Liver (tissue), 3 donors: ENCODE results near the gene ARHGAP33.

Experiments
- FOXA1 ChIP-seq: IDR thresholded peaks from 2 replicates; pipeline ENCODE4 v1.6.1; 2016; ENCODE audit warnings: antibody characterized with exemption
- GABPA ChIP-seq, 2 donors: IDR thresholded peaks in 1 of 2; conservative IDR thresholded peaks in 1 of 2; 2 replicates each; pipeline ENCODE4 v1.6.1; 2016; ENCODE audit warnings: antibody characterized with exemption in 2 of 2, mild to moderate bottlenecking in 1 of 2, moderate library complexity in 1 of 2
- HNF4A ChIP-seq, 2 donors: conservative IDR thresholded peaks; 2 replicates each; pipeline ENCODE4 v1.6.1; 2016; ENCODE audit warnings: antibody characterized with exemption in 2 of 2, mild to moderate bottlenecking in 2 of 2
- JUND ChIP-seq, 2 donors: IDR thresholded peaks; 2 replicates each; pipeline ENCODE4 v1.6.1; 2016; ENCODE audit warnings: antibody characterized with exemption in 2 of 2
- NR2F2 ChIP-seq: IDR thresholded peaks from 2 replicates; pipeline ENCODE4 v1.6.1; 2016; ENCODE audit warnings: antibody characterized with exemption
- RAD21 ChIP-seq, 2 donors: IDR thresholded peaks; 2 replicates each; pipeline ENCODE4 v1.6.1; 2016; ENCODE audit warnings: antibody characterized with exemption in 2 of 2, mild to moderate bottlenecking in 2 of 2
- RXRA ChIP-seq, 2 donors: IDR thresholded peaks; 2 replicates each; pipeline ENCODE4 v1.6.1; 2017 to 2018; ENCODE audit warnings: antibody characterized with exemption in 2 of 2, mild to moderate bottlenecking in 1 of 2
- SP1 ChIP-seq: IDR thresholded peaks from 2 replicates; pipeline ENCODE4 v1.6.1; 2018; ENCODE audit warnings: antibody characterized with exemption, mild to moderate bottlenecking
- TAF1 ChIP-seq: conservative IDR thresholded peaks from 2 replicates; pipeline ENCODE4 v1.6.1; 2016; ENCODE audit warnings: antibody characterized with exemption, mild to moderate bottlenecking
- YY1 ChIP-seq: IDR thresholded peaks from 2 replicates; pipeline ENCODE4 v1.6.1; 2016; ENCODE audit warnings: antibody characterized with exemption, mild to moderate bottlenecking
- ZBTB33 ChIP-seq: IDR thresholded peaks from 2 replicates; pipeline ENCODE4 v1.6.1; 2016; ENCODE audit warnings: antibody characterized with exemption
- TF ChIP-seq, protein P1 (sequence below): fragments of 150-350 bp; IDR thresholded peaks from 2 replicates; pipeline ENCODE4 v1.5.1; 2017; ENCODE audit warnings: improper control_type of control experiment, low read depth, low read length; ENCODE audit not compliant: missing input control
- TF ChIP-seq, protein P2 (sequence below): IDR thresholded peaks from 2 replicates; pipeline ENCODE4 v1.6.1; 2016; ENCODE audit warnings: antibody characterized with exemption, mild to moderate bottlenecking
- TF ChIP-seq, protein P3 (sequence below): IDR thresholded peaks from 2 replicates; pipeline ENCODE4 v1.6.1; 2016; ENCODE audit warnings: antibody characterized with exemption
- donor health status: healthy.
- donor health status: healthy.

DNA sequence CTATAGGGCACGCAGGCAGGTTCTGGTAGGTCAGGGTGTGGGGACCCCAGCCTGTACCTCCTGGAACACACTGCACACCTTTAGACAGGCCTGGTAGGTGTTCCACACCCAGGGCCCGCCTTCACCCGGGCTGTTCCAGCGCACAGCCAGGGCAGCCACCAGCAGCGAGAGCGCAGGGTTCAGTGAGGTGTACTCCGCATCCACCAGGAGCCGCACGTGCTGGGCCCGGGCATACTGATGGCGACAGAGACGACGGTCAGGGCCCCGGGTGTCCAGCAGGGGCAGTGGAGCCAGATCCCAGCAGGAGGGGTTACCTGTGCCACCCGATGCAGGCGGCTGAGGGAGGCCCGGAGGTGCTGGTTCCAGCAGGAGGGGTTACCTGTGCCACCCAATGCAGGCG is 31.2 kb downstream of the ARHGAP33 start:
- no peak for TF ChIP-seq RAD21 (IDR thresholded peaks at IDR 0.05)
- TF ChIP-seq, protein P1, sequence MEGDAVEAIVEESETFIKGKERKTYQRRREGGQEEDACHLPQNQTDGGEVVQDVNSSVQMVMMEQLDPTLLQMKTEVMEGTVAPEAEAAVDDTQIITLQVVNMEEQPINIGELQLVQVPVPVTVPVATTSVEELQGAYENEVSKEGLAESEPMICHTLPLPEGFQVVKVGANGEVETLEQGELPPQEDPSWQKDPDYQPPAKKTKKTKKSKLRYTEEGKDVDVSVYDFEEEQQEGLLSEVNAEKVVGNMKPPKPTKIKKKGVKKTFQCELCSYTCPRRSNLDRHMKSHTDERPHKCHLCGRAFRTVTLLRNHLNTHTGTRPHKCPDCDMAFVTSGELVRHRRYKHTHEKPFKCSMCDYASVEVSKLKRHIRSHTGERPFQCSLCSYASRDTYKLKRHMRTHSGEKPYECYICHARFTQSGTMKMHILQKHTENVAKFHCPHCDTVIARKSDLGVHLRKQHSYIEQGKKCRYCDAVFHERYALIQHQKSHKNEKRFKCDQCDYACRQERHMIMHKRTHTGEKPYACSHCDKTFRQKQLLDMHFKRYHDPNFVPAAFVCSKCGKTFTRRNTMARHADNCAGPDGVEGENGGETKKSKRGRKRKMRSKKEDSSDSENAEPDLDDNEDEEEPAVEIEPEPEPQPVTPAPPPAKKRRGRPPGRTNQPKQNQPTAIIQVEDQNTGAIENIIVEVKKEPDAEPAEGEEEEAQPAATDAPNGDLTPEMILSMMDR, result no peak
- TF ChIP-seq GABPA (IDR thresholded peaks at IDR 0.05 in 1 of 2, conservative IDR thresholded peaks at IDR 0.05 in 1 of 2), result no peak
- no peak for TF ChIP-seq RXRA (IDR thresholded peaks at IDR 0.05)
- TF ChIP-seq YY1, result no peak
- no peak for TF ChIP-seq HNF4A (conservative IDR thresholded peaks at IDR 0.05)
- TF ChIP-seq, protein P2, sequence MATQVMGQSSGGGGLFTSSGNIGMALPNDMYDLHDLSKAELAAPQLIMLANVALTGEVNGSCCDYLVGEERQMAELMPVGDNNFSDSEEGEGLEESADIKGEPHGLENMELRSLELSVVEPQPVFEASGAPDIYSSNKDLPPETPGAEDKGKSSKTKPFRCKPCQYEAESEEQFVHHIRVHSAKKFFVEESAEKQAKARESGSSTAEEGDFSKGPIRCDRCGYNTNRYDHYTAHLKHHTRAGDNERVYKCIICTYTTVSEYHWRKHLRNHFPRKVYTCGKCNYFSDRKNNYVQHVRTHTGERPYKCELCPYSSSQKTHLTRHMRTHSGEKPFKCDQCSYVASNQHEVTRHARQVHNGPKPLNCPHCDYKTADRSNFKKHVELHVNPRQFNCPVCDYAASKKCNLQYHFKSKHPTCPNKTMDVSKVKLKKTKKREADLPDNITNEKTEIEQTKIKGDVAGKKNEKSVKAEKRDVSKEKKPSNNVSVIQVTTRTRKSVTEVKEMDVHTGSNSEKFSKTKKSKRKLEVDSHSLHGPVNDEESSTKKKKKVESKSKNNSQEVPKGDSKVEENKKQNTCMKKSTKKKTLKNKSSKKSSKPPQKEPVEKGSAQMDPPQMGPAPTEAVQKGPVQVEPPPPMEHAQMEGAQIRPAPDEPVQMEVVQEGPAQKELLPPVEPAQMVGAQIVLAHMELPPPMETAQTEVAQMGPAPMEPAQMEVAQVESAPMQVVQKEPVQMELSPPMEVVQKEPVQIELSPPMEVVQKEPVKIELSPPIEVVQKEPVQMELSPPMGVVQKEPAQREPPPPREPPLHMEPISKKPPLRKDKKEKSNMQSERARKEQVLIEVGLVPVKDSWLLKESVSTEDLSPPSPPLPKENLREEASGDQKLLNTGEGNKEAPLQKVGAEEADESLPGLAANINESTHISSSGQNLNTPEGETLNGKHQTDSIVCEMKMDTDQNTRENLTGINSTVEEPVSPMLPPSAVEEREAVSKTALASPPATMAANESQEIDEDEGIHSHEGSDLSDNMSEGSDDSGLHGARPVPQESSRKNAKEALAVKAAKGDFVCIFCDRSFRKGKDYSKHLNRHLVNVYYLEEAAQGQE, result no peak
- TF ChIP-seq TAF1, result no peak
- no peak for TF ChIP-seq ZBTB33
- no peak for TF ChIP-seq JUND (IDR thresholded peaks at IDR 0.05)
- TF ChIP-seq, protein P3, sequence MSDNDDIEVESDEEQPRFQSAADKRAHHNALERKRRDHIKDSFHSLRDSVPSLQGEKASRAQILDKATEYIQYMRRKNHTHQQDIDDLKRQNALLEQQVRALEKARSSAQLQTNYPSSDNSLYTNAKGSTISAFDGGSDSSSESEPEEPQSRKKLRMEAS, result no peak
- no peak for TF ChIP-seq SP1
- TF ChIP-seq NR2F2, result no peak
- TF ChIP-seq FOXA1, result no peak
